HCT116 (cell line): ENCODE data around the gene EPHB2.

Experiments used
- ATF3 ChIP-seq: IDR thresholded peaks from 2 replicates; pipeline ENCODE4 v1.6.1; 2012
- CBX3 ChIP-seq: IDR thresholded peaks from 2 replicates; pipeline ENCODE4 v1.6.1; 2012; ENCODE audit warnings: low read depth
- CTCF ChIP-seq, 3 experiments: fragments of 200-600 bp in 1 of 3; sonication (generic) in 1 of 3; IDR thresholded peaks in 2 of 3; conservative IDR thresholded peaks in 1 of 3; 2 replicates each; pipeline ENCODE4 v1.5.1; 2012 to 2017; ENCODE audit warnings: low read depth in 2 of 3, low read length in 2 of 3, antibody characterized with exemption in 1 of 3, borderline replicate concordance in 1 of 3, control low read depth in 1 of 3, mild to moderate bottlenecking in 1 of 3, mixed read lengths in 1 of 3, mixed run types in 1 of 3, moderate library complexity in 1 of 3; ENCODE audit not compliant: insufficient read depth in 1 of 3
- EGR1 ChIP-seq: IDR thresholded peaks from 2 replicates; pipeline ENCODE4 v1.6.1; 2012; ENCODE audit warnings: low read depth
- EZH2 ChIP-seq: fragments of 200-600 bp; sonication (generic); IDR thresholded peaks from 2 replicates; pipeline ENCODE4 v1.6.1; 2017; ENCODE audit warnings: antibody characterized with exemption, mixed run types
- EZH2phosphoT487 ChIP-seq: fragments of 200-600 bp; IDR thresholded peaks from 2 replicates; pipeline ENCODE4 v1.6.1; 2018; ENCODE audit warnings: antibody characterized with exemption, borderline replicate concordance
- POLR2A ChIP-seq: IDR thresholded peaks from 2 replicates; pipeline ENCODE4 v1.7.0; 2011; ENCODE audit warnings: borderline replicate concordance; ENCODE audit not compliant: insufficient read depth, insufficient read length; ENCODE audit errors: extremely low read depth
- POLR2AphosphoS5 ChIP-seq: IDR thresholded peaks from 2 replicates; pipeline ENCODE4 v1.6.1; 2011; ENCODE audit warnings: mild to moderate bottlenecking, low read depth, low read length, moderate library complexity
- RAD21 ChIP-seq: IDR thresholded peaks from 2 replicates; pipeline ENCODE4 v1.6.1; 2012; ENCODE audit warnings: low read depth, mild to moderate bottlenecking
- REST ChIP-seq: IDR thresholded peaks from 2 replicates; pipeline ENCODE4 v1.6.1; 2012; ENCODE audit warnings: low read depth
- SIN3A ChIP-seq: IDR thresholded peaks from 2 replicates; pipeline ENCODE4 v1.6.1; 2012; ENCODE audit warnings: low read depth
- YY1 ChIP-seq: IDR thresholded peaks from 2 replicates; pipeline ENCODE4 v1.6.1; 2011; ENCODE audit warnings: low read length, low read depth, moderate library complexity, mild to moderate bottlenecking; ENCODE audit not compliant: insufficient replicate concordance; ENCODE audit errors: extremely low read depth
- ZFX ChIP-seq: fragments of 450-650 bp; IDR thresholded peaks from 2 replicates; pipeline ENCODE4 v1.6.1; 2017

- TF ChIP-seq CTCF (IDR thresholded peaks at IDR 0.05 in 2 of 3, conservative IDR thresholded peaks at IDR 0.05 in 1 of 3; ENCODE audit: borderline replicate concordance in 1 of 3, insufficient read depth in 1 of 3, low read depth in 2 of 3, low read length in 2 of 3) (no peak), REST (no peak), SIN3A (no peak), POLR2AphosphoS5 (no peak), POLR2A (no peak), EGR1 (no peak), YY1 (no peak), RAD21 (no peak), ZFX (no peak), EZH2 (no peak), ATF3 (no peak), EZH2phosphoT487 (no peak), CBX3 (no peak)
These were observed 198.3 kb downstream of the EPHB2 start for GRCh38 chr1:22908880-22909426.
